GM12878 (cell line): ENCODE results near the gene PKP3. TPM values are rescaled to one million over a fixed set of nuclear protein-coding genes. Genes with fewer than 3 reads are reported as not detected.

Experiments used
- ATAC-seq: fragments of 200-7000 bp; cut with Tn5 transposase; 3 replicates; pipeline ENCODE4 v1.9.1; 2020; ENCODE audit warnings: mild to moderate bottlenecking, moderate library complexity
- BruUV-seq: library from RNA; stranded (reverse); fragments of 400-500 nt; replicated peaks from 2 replicates; lab custom pipeline; 2021; lab: Mats Ljungman, UMichigan
- CTCF ChIA-PET: fragments of 300-600 bp; sonication (Branson Sonifier 250); formaldehyde crosslinking; extraction: SDS; loops from one replicate; lab custom pipeline; 2021; ENCODE audit warnings: inconsistent platforms; lab: Yijun Ruan, JAX
- POLR2A ChIA-PET: fragments of 350-600 bp; formaldehyde crosslinking; extraction: SDS; loops from one replicate; lab custom pipeline; 2021; ENCODE audit warnings: inconsistent platforms; lab: Charles Lee
- RAD21 ChIA-PET: fragments of 300-600 bp; sonication (Branson Sonifier 250); formaldehyde crosslinking; loops from one replicate; lab custom pipeline; 2023; ENCODE audit warnings: antibody characterized with exemption; ENCODE audit not compliant: unreplicated experiment; lab: Charles Lee
- SMC1A ChIA-PET: fragments of 300-600 bp; sonication (Branson Sonifier 250); formaldehyde crosslinking; loops from one replicate; lab custom pipeline; 2023; ENCODE audit not compliant: unreplicated experiment, uncharacterized antibody; lab: Charles Lee
- DNase-seq: peaks from one replicate; pipeline ENCODE4 v3.0.0-alpha.2; 2011; ENCODE audit warnings: low read depth, low spot score
- FAIRE-seq: peaks from 3 replicates; lab custom pipeline; 2011; peaks lifted over from hg19 to GRCh38; lab: Jason Lieb, UNC
- H2AFZ ChIP-seq: 2 replicates; pipeline ENCODE4 v1.6.0; 2011; ENCODE audit warnings: low read depth, low read length, control low read depth; ENCODE audit not compliant: control insufficient read depth
- H3K27ac ChIP-seq: 2 replicates; pipeline ENCODE4 v1.5.1; 2011; ENCODE audit warnings: control low read depth; ENCODE audit not compliant: control insufficient read depth, insufficient read depth
- H3K27me3 ChIP-seq, 2 experiments: replicated peaks in 1 of 2; 2 replicates each; pipeline versions ENCODE4 v1.6.0 to v1.6.1; 2011; ENCODE audit warnings: low read length in 1 of 2; ENCODE audit not compliant: control insufficient read depth in 2 of 2, insufficient read depth in 2 of 2
- H3K36me3 ChIP-seq, 2 experiments: 2 replicates each; pipeline ENCODE4 v1.5.1; 2011; ENCODE audit warnings: low read length in 1 of 2; ENCODE audit not compliant: control insufficient read depth in 2 of 2, insufficient read depth in 2 of 2
- H3K4me1 ChIP-seq: 2 replicates; pipeline ENCODE4 v1.6.1; 2011; ENCODE audit warnings: mild to moderate bottlenecking, low read length, moderate library complexity, mixed read lengths; ENCODE audit not compliant: control insufficient read depth, insufficient read depth
- H3K4me2 ChIP-seq: 2 replicates; pipeline ENCODE4 v1.6.0; 2011; ENCODE audit warnings: control low read depth; ENCODE audit not compliant: control insufficient read depth, insufficient read depth
- H3K4me3 ChIP-seq: fragments of 200-600 bp; sonication (generic); 2 replicates; pipeline ENCODE4 v1.5.1; 2016
- H3K79me2 ChIP-seq: 2 replicates; pipeline ENCODE4 v1.6.0; 2011; ENCODE audit warnings: low read length; ENCODE audit not compliant: control insufficient read depth, insufficient read depth
- H3K9ac ChIP-seq: 2 replicates; pipeline ENCODE4 v1.8.0; 2011; ENCODE audit warnings: low read length, control low read depth, mixed read lengths; ENCODE audit not compliant: control insufficient read depth, insufficient read depth
- H3K9me3 ChIP-seq: replicated peaks from 3 replicates; pipeline ENCODE4 v1.5.1; 2011; ENCODE audit warnings: mild to moderate bottlenecking, low read length; ENCODE audit not compliant: control insufficient read depth, insufficient read depth
- H4K20me1 ChIP-seq: 2 replicates; pipeline ENCODE4 v1.6.0; 2011; ENCODE audit not compliant: control insufficient read depth, insufficient read depth
- BACH1 ChIP-seq: fragments of 450-650 bp; IDR thresholded peaks from 2 replicates; pipeline ENCODE4 v1.6.1; 2017; ENCODE audit warnings: mild to moderate bottlenecking, borderline replicate concordance
- CHD1 ChIP-seq: IDR thresholded peaks from 2 replicates; pipeline ENCODE4 v1.6.1; 2012; ENCODE audit warnings: low read depth, low read length, improper control_type of control experiment
- EP300 ChIP-seq, 2 experiments: fragments of 150-350 bp in 1 of 2; IDR thresholded peaks; 2 replicates each; pipeline ENCODE4 v1.6.1; 2011 to 2012; ENCODE audit warnings: low read depth in 2 of 2, low read length in 2 of 2, borderline replicate concordance in 1 of 2, improper control_type of control experiment in 1 of 2, inconsistent platforms in 1 of 2; ENCODE audit not compliant: control insufficient read depth in 1 of 2
- ESRRA ChIP-seq: IDR thresholded peaks from 2 replicates; pipeline ENCODE4 v1.6.1; 2012; ENCODE audit warnings: mild to moderate bottlenecking, low read length, improper control_type of control experiment
- KAT2A ChIP-seq: conservative IDR thresholded peaks from 2 replicates; pipeline ENCODE4 v1.6.1; 2011; ENCODE audit warnings: low read depth, low read length; ENCODE audit not compliant: control insufficient read depth
- PAX5 ChIP-seq: IDR thresholded peaks from 2 replicates; pipeline ENCODE4 v1.6.1; 2011; ENCODE audit warnings: low read depth, low read length, borderline replicate concordance
- POLR2A ChIP-seq: IDR thresholded peaks from 2 replicates; pipeline ENCODE4 v1.6.1; 2011; ENCODE audit warnings: low read depth, mild to moderate bottlenecking, low read length
- POLR2AphosphoS5 ChIP-seq: IDR thresholded peaks from 2 replicates; pipeline ENCODE4 v1.6.1; 2011; ENCODE audit warnings: mild to moderate bottlenecking, low read length, inconsistent platforms
- RELA ChIP-seq: fragments of 450-650 bp; IDR thresholded peaks from 2 replicates; pipeline ENCODE4 v1.8.0; 2014; ENCODE audit warnings: borderline replicate concordance; ENCODE audit not compliant: partially characterized antibody
- SMC3 ChIP-seq: IDR thresholded peaks from 2 replicates; pipeline ENCODE4 v1.6.1; 2011; ENCODE audit warnings: low read length, improper control_type of control experiment, borderline replicate concordance
- SREBF1 ChIP-seq: IDR thresholded peaks from 2 replicates; pipeline ENCODE4 v1.6.1; 2012; ENCODE audit warnings: mild to moderate bottlenecking, low read length
- TCF3 ChIP-seq: IDR thresholded peaks from 2 replicates; pipeline ENCODE4 v1.6.1; 2012; ENCODE audit warnings: low read depth, mild to moderate bottlenecking, low read length, borderline replicate concordance; ENCODE audit not compliant: insufficient read depth
- WGBS: methylation state at CpG from one replicate; pipeline ENCODE4 v1.1.6; 2016; ENCODE audit warnings: low lambda C conversion rate; ENCODE audit not compliant: insufficient replicate concordance, insufficient coverage; ENCODE audit errors: missing lambda C conversion rate; 5-methylcytosine and 5-hydroxymethylcytosine counted together
- in situ Hi-C: fragments of 300-500 bp; cut with MboI; formaldehyde crosslinking; loops from 9 replicates; pipeline ENCODE4 v1.14.3; 2018; ENCODE audit warnings: mixed read lengths
- intact Hi-C: fragments of 100-400 bp; cut with micrococcal nuclease; formaldehyde crosslinking; loops from one replicate; pipeline ENCODE4 v1.14.2; 2022; ENCODE audit not compliant: unreplicated experiment
- polyA plus RNA-seq, 11 experiments: library from polyadenylated mRNA; depleted of rRNA in 4 of 11; unstranded in 6 of 11; stranded (reverse) in 5 of 11; fragments of >200 nt; fragmentation: Nextera tagmentation in 4 of 11; fragmentation: Illumina TruSeq in 1 of 11; extraction: Ambion mirVana in 4 of 11; extraction: Trizol in 1 of 11; gene quantifications; 1 replicate in 1 of 11; 2 replicates in 10 of 11; pipeline versions ENCODE4 v1.2.1 to v1.2.3, GENCODE V29; 2011 to 2016; ENCODE audit warnings: inconsistent platforms in 2 of 11, missing spikeins in 2 of 11, low read depth in 1 of 11
- total RNA-seq, 4 experiments: library from RNA; depleted of rRNA in 3 of 4; stranded (reverse); fragments of >200 nt in 3 of 4; fragmentation: Illumina TruSeq in 1 of 4; extraction: Trizol in 1 of 4; gene quantifications; 2 replicates each; pipeline versions ENCODE4 v1.2.1 to v1.2.3, GENCODE V29; 2013 to 2021
- TF ChIP-seq, protein P1 (sequence below): fragments of 450-650 bp; formaldehyde crosslinking; IDR thresholded peaks from 2 replicates; pipeline ENCODE4 v1.4.0; 2020; ENCODE audit warnings: mild to moderate bottlenecking, moderate library complexity
- TF ChIP-seq, protein P2 (sequence below): fragments of 450-650 bp; IDR thresholded peaks from 2 replicates; pipeline ENCODE4 v1.6.1; 2017; ENCODE audit warnings: mild to moderate bottlenecking, moderate library complexity
- TF ChIP-seq, protein P3 (sequence below), 3 experiments: IDR thresholded peaks in 2 of 3; conservative IDR thresholded peaks in 1 of 3; 2 replicates each; pipeline ENCODE4 v1.5.1; 2011; ENCODE audit warnings: low read depth in 3 of 3, low read length in 3 of 3, mild to moderate bottlenecking in 3 of 3, control low read depth in 2 of 3, moderate library complexity in 2 of 3, inconsistent platforms in 1 of 3, mixed read lengths in 1 of 3; ENCODE audit not compliant: control insufficient read depth in 2 of 3, insufficient read depth in 1 of 3; ENCODE audit errors: extremely low read depth in 1 of 3

The PKP3 gene
- total and polyA plus RNA-seq, 10 of the 15 experiments (the other 5 are each of a cell fraction or from before 2014, with no cell fraction given) = 0.45 to 0.90 TPM; not detected in 8

DNA sequence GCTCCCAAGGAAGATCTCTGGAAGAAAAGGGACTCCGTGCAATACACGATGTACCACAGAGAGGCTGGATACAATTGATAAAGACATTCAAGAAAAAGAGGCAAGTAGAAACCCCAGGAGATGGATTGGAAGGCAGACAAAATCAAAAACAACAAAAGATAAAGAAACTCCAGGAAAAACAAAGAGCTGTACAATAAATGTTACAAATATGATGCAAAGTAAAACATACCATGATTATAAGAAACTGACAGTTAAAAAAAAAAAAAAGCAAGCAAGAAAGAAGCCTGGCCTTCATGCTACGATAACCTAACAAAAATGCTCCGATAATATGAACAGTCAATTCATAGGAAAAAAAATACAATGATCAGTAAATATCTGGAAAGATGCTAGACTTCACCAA, 31.3 kb downstream of the PKP3 start:
- POLR2A ChIA-PET = no interaction called here

More for the DNA sequence above, 31.3 kb downstream of the PKP3 start:
- H3K9ac ChIP-seq = no peak overlapping the region
- CTCF ChIA-PET = no interaction called here
- WGBS = 84% methylated on average over 4 of the region's 4 CpGs
- no peaks in the 10 kb centered on the region for H3K36me3 ChIP-seq
- H3K4me2 ChIP-seq = no peak overlapping the region
- no peak for FAIRE-seq
- SMC1A ChIA-PET = interaction anchor here (0.6 kb wide), 1 partner anchor 270 kb away, joined by 3 read pairs; the partner anchor contains the start of gene DEAF1
- H2AFZ ChIP-seq = no peak overlapping the region
- H3K27me3 ChIP-seq = no peaks in the 10 kb centered on the region
- in situ Hi-C loops (no loop called here), intact Hi-C loops (no loop called here)
- no peaks in the 10 kb centered on the region for H3K4me1 ChIP-seq
- BruUV-seq = no TSS peak
- no peak for DNase-seq
- no peaks in the 10 kb centered on the region for H3K79me2 ChIP-seq
- ATAC-seq = no peak
- no peak overlapping the region for H3K27ac ChIP-seq
- TF ChIP-seq RELA (no peak), PAX5 (no peak), SREBF1 (no peak), TCF3 (no peak), POLR2AphosphoS5 (no peak), BACH1 (no peak), SMC3 (no peak), KAT2A (no peak), CHD1 (no peak), ESRRA (no peak), EP300 (IDR thresholded peaks at IDR 0.05; ENCODE audit: borderline replicate concordance in 1 of 2, control insufficient read depth in 1 of 2, low read depth in 2 of 2, low read length in 2 of 2) (no peak), POLR2A (no peak)
- TF ChIP-seq, protein P1, sequence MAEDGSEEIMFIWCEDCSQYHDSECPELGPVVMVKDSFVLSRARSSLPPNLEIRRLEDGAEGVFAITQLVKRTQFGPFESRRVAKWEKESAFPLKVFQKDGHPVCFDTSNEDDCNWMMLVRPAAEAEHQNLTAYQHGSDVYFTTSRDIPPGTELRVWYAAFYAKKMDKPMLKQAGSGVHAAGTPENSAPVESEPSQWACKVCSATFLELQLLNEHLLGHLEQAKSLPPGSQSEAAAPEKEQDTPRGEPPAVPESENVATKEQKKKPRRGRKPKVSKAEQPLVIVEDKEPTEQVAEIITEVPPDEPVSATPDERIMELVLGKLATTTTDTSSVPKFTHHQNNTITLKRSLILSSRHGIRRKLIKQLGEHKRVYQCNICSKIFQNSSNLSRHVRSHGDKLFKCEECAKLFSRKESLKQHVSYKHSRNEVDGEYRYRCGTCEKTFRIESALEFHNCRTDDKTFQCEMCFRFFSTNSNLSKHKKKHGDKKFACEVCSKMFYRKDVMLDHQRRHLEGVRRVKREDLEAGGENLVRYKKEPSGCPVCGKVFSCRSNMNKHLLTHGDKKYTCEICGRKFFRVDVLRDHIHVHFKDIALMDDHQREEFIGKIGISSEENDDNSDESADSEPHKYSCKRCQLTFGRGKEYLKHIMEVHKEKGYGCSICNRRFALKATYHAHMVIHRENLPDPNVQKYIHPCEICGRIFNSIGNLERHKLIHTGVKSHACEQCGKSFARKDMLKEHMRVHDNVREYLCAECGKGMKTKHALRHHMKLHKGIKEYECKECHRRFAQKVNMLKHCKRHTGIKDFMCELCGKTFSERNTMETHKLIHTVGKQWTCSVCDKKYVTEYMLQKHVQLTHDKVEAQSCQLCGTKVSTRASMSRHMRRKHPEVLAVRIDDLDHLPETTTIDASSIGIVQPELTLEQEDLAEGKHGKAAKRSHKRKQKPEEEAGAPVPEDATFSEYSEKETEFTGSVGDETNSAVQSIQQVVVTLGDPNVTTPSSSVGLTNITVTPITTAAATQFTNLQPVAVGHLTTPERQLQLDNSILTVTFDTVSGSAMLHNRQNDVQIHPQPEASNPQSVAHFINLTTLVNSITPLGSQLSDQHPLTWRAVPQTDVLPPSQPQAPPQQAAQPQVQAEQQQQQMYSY = no peak
- TF ChIP-seq, protein P2, sequence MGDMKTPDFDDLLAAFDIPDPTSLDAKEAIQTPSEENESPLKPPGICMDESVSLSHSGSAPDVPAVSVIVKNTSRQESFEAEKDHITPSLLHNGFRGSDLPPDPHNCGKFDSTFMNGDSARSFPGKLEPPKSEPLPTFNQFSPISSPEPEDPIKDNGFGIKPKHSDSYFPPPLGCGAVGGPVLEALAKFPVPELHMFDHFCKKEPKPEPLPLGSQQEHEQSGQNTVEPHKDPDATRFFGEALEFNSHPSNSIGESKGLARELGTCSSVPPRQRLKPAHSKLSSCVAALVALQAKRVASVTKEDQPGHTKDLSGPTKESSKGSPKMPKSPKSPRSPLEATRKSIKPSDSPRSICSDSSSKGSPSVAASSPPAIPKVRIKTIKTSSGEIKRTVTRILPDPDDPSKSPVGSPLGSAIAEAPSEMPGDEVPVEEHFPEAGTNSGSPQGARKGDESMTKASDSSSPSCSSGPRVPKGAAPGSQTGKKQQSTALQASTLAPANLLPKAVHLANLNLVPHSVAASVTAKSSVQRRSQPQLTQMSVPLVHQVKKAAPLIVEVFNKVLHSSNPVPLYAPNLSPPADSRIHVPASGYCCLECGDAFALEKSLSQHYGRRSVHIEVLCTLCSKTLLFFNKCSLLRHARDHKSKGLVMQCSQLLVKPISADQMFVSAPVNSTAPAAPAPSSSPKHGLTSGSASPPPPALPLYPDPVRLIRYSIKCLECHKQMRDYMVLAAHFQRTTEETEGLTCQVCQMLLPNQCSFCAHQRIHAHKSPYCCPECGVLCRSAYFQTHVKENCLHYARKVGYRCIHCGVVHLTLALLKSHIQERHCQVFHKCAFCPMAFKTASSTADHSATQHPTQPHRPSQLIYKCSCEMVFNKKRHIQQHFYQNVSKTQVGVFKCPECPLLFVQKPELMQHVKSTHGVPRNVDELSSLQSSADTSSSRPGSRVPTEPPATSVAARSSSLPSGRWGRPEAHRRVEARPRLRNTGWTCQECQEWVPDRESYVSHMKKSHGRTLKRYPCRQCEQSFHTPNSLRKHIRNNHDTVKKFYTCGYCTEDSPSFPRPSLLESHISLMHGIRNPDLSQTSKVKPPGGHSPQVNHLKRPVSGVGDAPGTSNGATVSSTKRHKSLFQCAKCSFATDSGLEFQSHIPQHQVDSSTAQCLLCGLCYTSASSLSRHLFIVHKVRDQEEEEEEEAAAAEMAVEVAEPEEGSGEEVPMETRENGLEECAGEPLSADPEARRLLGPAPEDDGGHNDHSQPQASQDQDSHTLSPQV = no peak
- TF ChIP-seq, protein P3, sequence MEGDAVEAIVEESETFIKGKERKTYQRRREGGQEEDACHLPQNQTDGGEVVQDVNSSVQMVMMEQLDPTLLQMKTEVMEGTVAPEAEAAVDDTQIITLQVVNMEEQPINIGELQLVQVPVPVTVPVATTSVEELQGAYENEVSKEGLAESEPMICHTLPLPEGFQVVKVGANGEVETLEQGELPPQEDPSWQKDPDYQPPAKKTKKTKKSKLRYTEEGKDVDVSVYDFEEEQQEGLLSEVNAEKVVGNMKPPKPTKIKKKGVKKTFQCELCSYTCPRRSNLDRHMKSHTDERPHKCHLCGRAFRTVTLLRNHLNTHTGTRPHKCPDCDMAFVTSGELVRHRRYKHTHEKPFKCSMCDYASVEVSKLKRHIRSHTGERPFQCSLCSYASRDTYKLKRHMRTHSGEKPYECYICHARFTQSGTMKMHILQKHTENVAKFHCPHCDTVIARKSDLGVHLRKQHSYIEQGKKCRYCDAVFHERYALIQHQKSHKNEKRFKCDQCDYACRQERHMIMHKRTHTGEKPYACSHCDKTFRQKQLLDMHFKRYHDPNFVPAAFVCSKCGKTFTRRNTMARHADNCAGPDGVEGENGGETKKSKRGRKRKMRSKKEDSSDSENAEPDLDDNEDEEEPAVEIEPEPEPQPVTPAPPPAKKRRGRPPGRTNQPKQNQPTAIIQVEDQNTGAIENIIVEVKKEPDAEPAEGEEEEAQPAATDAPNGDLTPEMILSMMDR (IDR thresholded peaks at IDR 0.05 in 2 of 3, conservative IDR thresholded peaks at IDR 0.05 in 1 of 3; ENCODE audit: control insufficient read depth in 2 of 3, extremely low read depth in 1 of 3, insufficient read depth in 1 of 3, low read depth in 3 of 3, low read length in 3 of 3) = no peak
- RAD21 ChIA-PET = no interaction called here
- H4K20me1 ChIP-seq = no peaks in the 10 kb centered on the region
- H3K9me3 ChIP-seq = no peaks in the 10 kb centered on the region
- H3K4me3 ChIP-seq = no peak overlapping the region
